A673 (cell line): Measurements from ENCODE around the gene RNASEL. TPM values are rescaled to one million over a fixed set of nuclear protein-coding genes. Genes with fewer than 3 reads are reported as not detected.

Experiments used
- BruUV-seq: library from RNA; stranded (reverse); fragments of 400-500 nt; replicated peaks from 2 replicates; lab custom pipeline; 2021; lab: Mats Ljungman, UMichigan
- CTCF ChIA-PET: fragments of 300-600 bp; sonication (Branson Sonifier 250); formaldehyde crosslinking; loops from one replicate; lab custom pipeline; 2022; ENCODE audit warnings: antibody characterized with exemption; lab: Charles Lee
- POLR2A ChIA-PET: fragments of 300-600 bp; sonication (Branson Sonifier 250); formaldehyde crosslinking; loops from one replicate; lab custom pipeline; 2022; ENCODE audit warnings: antibody characterized with exemption; ENCODE audit not compliant: low non-redundant PET; lab: Charles Lee
- DNase-seq: peaks from one replicate; pipeline ENCODE4 v3.0.0-alpha.2; 2015; ENCODE audit warnings: low spot score
- H3K27ac ChIP-seq: fragments of 200-600 bp; sonication (generic); 2 replicates; pipeline ENCODE4 v1.5.1; 2016; ENCODE audit warnings: mixed run types, low read depth, mild to moderate bottlenecking, mixed read lengths, antibody characterized with exemption, low read length; ENCODE audit not compliant: poor library complexity, severe bottlenecking
- H3K27me3 ChIP-seq: fragments of 200-600 bp; sonication (generic); replicated peaks from 2 replicates; pipeline ENCODE4 v1.6.1; 2017; ENCODE audit warnings: mixed run types, low read depth, mild to moderate bottlenecking, mixed read lengths, antibody characterized with exemption, low read length; ENCODE audit not compliant: insufficient read depth, poor library complexity
- H3K36me3 ChIP-seq: fragments of 200-600 bp; sonication (generic); 2 replicates; pipeline ENCODE4 v1.6.1; 2016; ENCODE audit warnings: mixed run types, mild to moderate bottlenecking, mixed read lengths, antibody characterized with exemption, low read length; ENCODE audit not compliant: insufficient read depth, poor library complexity, severe bottlenecking
- H3K4me1 ChIP-seq: fragments of 200-600 bp; sonication (generic); 2 replicates; pipeline ENCODE4 v1.6.1; 2017; ENCODE audit warnings: mixed run types, mild to moderate bottlenecking, mixed read lengths, antibody characterized with exemption, low read length; ENCODE audit not compliant: insufficient read depth, poor library complexity, severe bottlenecking
- H3K4me3 ChIP-seq: fragments of 200-600 bp; sonication (generic); 2 replicates; pipeline ENCODE4 v1.5.1; 2016; ENCODE audit warnings: low read depth, mixed run types, mild to moderate bottlenecking, mixed read lengths, low read length; ENCODE audit not compliant: poor library complexity, severe bottlenecking
- H3K9me3 ChIP-seq: fragments of 200-600 bp; sonication (generic); 2 replicates; pipeline ENCODE4 v1.6.1; 2016; ENCODE audit warnings: mixed run types, low read depth, mild to moderate bottlenecking, mixed read lengths, antibody characterized with exemption, low read length; ENCODE audit not compliant: poor library complexity, severe bottlenecking
- EZH2 ChIP-seq: fragments of 200-600 bp; sonication (generic); IDR thresholded peaks from 2 replicates; pipeline ENCODE4 v1.6.1; 2017; ENCODE audit warnings: borderline replicate concordance, low read depth, mild to moderate bottlenecking, mixed read lengths, antibody characterized with exemption, low read length; ENCODE audit not compliant: poor library complexity, severe bottlenecking
- intact Hi-C: fragments of 100-400 bp; cut with micrococcal nuclease; formaldehyde crosslinking; loops from one replicate; pipeline ENCODE4 v1.10.0; 2022; ENCODE audit not compliant: unreplicated experiment
- total RNA-seq: library from RNA; stranded (reverse); gene quantifications from 2 replicates; pipeline ENCODE4 v1.2.3, GENCODE V29; 2021
- TF ChIP-seq, protein P1 (sequence below): fragments of 300-800, 200-600 bp; sonication (generic); conservative IDR thresholded peaks from 2 replicates; pipeline ENCODE4 v1.5.1; 2017; ENCODE audit warnings: low read depth, mild to moderate bottlenecking, antibody characterized with exemption, low read length, moderate library complexity, mixed read lengths

The RNASEL gene
- total RNA-seq, 1 experiment from 2014 or later: 3.2 TPM

DNA sequence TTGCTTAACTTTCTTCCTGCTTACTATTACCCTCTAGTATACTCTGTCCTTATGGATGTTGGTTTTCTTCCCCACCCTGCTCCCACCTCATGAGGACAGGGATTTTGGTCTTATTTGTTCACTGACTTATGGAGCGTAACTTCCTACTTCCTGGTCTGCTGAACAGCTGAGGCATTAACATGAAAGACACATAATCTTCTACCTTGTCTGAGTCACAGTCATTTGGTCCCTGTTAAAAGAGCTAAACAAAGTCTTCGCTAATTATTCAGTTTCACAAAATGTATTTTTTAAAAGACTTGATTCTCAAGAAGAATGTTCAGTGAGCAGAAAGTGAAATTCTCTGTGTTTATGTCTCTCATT is 18.5 kb downstream of the RNASEL start:
- no peak for DNase-seq
- H3K4me1 ChIP-seq: no peaks in the 10 kb centered on the region
- H3K27me3 ChIP-seq: no peaks in the 10 kb centered on the region
- no TSS peak for BruUV-seq
- TF ChIP-seq, protein P1, sequence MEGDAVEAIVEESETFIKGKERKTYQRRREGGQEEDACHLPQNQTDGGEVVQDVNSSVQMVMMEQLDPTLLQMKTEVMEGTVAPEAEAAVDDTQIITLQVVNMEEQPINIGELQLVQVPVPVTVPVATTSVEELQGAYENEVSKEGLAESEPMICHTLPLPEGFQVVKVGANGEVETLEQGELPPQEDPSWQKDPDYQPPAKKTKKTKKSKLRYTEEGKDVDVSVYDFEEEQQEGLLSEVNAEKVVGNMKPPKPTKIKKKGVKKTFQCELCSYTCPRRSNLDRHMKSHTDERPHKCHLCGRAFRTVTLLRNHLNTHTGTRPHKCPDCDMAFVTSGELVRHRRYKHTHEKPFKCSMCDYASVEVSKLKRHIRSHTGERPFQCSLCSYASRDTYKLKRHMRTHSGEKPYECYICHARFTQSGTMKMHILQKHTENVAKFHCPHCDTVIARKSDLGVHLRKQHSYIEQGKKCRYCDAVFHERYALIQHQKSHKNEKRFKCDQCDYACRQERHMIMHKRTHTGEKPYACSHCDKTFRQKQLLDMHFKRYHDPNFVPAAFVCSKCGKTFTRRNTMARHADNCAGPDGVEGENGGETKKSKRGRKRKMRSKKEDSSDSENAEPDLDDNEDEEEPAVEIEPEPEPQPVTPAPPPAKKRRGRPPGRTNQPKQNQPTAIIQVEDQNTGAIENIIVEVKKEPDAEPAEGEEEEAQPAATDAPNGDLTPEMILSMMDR: no peak
- no peak for TF ChIP-seq EZH2
- H3K27ac ChIP-seq: no peak overlapping the region
- intact Hi-C loops: no loop called here
- H3K36me3 ChIP-seq: no peaks in the 10 kb centered on the region
- no peak overlapping the region for H3K4me3 ChIP-seq
- ChIA-PET CTCF (no interaction called here), POLR2A (no interaction called here)
- no peaks in the 10 kb centered on the region for H3K9me3 ChIP-seq

DNA sequence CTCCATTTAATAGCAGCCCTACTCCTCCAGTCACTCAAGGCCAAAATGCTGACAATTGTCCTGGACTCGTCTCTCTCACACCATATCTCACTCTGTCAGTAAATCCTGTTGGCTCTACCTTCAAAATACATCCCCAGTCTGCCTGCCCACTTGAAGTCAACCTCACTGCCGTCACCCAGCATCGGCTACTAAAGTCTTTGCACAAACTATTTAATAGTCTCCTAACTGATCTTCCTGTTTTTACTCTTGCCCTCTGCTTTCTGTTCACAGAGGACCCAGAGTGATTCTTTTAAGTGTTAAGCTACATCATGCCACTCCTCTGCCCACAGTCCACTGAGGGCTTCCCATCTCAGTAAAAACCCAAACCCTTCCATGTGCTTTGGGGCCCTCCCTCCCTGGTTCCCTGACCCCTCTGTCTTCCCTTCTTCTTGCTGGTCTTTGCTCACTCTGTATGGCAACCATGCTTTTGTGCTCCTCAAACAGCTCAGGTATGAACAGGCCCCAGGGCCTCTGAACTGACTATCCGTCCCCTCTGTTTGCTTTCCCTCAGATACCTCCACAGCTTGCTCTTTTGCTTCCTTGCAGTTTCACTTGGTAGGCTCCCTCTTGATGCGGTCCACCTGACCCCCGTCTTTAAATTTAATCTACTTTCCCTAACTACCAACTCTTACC is 19.0 kb downstream of the RNASEL start:
- TF ChIP-seq, protein P1: no peak
- TF ChIP-seq EZH2: no peak
- H3K4me3 ChIP-seq: no peak overlapping the region
- H3K9me3 ChIP-seq: no peaks in the 10 kb centered on the region
- H3K36me3 ChIP-seq: no peaks in the 10 kb centered on the region
- POLR2A ChIA-PET: no interaction called here
- no peaks in the 10 kb centered on the region for H3K27me3 ChIP-seq
- BruUV-seq: no TSS peak
- CTCF ChIA-PET: no interaction called here
- no peak overlapping the region for H3K27ac ChIP-seq
- intact Hi-C loops: no loop called here
- DNase-seq: no peak
- no peaks in the 10 kb centered on the region for H3K4me1 ChIP-seq

DNA sequence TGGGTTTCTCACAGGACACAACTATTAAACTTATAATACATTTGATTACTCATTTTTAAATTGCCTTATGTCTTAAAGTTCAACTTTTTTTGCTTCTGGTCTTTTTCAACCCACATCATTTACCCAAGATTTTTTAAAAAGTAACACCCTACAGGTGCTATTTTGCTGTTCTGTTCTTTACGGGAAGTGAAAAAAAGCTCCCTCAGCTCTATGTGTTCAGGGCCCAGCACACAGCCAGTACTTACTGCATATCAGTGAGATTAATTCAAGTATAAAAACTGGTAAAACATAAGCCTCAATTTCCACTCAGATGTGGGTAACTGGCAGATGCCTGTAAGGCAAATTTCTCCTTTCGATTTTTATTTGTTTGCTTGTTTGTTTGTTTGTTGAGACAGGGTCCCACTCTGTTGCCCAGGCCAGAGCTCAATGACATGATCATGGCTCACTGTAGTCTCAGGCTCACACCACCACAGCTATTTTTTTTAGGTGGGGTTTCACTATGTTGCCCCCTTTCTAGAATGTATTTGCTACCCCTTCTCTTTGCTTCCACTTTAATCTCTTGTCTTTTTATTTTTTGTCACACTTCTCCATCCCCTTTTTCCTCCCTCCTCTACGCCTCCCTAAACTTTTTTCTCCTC is 20.3 kb downstream of the RNASEL start:
- ChIA-PET CTCF (no interaction called here), POLR2A (no interaction called here)
- Histone ChIP-seq H3K4me1 (no peaks in the 10 kb centered on the region), H3K9me3 (no peaks in the 10 kb centered on the region), H3K36me3 (no peaks in the 10 kb centered on the region), H3K4me3 (no peak overlapping the region), H3K27me3 (no peaks in the 10 kb centered on the region), H3K27ac (no peak overlapping the region)
- intact Hi-C loops: no loop called here
- BruUV-seq: no TSS peak
- no peak for DNase-seq
- TF ChIP-seq EZH2: no peak
- TF ChIP-seq, protein P1: no peak
